HG02981 (cell line): ENCODE results near the gene NEK4.
A peak's percentile ranks its signal among the peaks of the same experiment; 100 is the strongest.

Experiments used
- ATAC-seq: cut with Tn5 transposase; IDR thresholded peaks from one replicate; pipeline ENCODE4 v1.9.1; 2021; ENCODE audit warnings: mild to moderate bottlenecking, moderate library complexity; ENCODE audit not compliant: unreplicated experiment

Gene NEK4

DNA sequence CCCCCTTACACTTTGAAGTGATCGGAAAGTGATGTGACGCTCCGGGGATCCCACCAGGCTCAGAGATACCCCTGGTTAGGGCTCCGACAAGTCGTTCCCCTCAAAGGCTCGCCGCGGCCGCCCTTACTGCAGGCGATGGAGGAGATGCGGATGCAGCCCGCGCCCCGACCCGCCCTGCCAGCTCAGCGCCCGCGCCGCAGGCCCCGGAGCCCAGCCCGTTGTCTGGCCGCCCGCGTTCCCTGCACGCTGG, 65.4 kb downstream of the NEK4 start:
- no peak for ATAC-seq

DNA sequence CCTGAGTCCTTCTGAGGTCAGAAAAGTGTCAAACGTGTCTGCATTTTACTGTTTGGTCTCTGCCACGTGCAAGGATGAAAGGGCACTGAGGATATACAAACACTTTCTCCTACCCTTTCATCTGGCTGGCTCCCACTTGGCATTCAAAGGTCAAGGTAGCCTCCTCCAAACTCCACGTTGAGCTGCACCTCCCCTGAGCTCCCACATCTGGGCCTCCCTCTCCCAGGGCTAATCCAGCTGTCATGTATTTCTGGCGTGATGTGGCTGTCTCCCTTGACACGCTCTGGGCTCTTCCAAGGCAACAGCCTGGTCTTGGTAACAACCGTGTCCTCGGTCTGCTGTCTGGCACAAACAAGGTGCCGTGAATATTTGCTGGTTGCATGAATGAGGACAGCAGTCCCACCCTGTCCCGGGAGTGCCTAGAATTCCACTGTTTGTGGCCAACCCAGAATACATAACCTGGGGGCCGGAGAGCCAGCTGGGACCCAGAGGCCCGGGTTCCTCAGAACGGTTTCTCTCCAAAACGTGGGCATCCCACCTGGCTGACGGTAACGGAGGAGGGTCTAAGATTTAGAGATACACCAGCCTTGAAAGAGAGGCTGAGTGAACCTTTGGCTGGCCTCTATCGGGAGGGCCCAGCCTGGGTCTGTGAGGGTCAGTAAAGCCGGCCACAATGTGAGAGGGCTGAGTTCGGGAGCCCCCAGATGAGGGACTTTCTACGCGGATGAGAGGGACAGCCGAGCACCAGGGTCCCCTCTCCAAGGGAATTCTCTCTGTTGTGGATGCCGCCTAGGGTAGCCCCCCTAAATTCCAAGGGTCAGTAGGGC, 65.9 kb downstream of the NEK4 start:
- ATAC-seq, result no peak

DNA sequence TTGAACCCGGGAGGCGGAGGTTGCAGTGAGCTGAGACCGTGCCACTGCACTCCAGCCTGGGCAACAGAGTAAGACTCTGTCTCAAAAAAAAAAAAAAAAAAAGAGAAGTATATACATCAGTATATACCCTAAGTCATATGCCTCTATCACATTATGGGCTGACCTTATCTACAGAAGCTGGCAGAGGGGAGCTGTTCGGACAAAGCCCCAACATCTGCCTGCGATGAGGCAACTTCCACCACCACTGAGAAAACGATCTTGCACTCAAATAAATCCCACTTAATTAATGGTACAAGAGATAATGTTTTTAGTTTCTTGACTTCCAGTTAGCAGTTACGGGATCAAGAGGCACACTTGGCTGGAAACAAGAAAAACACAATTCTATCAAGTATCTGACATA, 67.4 kb downstream of the NEK4 start:
- no peak for ATAC-seq

DNA sequence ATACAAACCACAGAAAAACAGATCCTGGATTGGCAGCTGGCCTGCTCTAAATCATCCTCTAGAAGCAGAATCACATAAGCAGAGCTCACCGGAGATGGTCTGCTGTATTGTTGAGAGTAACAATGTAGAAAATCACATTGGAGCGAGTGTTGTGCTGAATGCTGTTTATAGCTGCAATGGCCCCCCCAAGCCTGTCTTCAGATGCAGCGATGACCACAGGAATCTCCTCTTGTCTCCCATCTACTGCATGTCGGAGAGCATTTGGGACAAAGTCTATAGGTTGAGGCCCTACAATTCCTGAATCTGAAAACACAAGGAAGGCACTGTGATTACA, 73.1 kb downstream of the NEK4 start:
- ATAC-seq, result no peak

DNA sequence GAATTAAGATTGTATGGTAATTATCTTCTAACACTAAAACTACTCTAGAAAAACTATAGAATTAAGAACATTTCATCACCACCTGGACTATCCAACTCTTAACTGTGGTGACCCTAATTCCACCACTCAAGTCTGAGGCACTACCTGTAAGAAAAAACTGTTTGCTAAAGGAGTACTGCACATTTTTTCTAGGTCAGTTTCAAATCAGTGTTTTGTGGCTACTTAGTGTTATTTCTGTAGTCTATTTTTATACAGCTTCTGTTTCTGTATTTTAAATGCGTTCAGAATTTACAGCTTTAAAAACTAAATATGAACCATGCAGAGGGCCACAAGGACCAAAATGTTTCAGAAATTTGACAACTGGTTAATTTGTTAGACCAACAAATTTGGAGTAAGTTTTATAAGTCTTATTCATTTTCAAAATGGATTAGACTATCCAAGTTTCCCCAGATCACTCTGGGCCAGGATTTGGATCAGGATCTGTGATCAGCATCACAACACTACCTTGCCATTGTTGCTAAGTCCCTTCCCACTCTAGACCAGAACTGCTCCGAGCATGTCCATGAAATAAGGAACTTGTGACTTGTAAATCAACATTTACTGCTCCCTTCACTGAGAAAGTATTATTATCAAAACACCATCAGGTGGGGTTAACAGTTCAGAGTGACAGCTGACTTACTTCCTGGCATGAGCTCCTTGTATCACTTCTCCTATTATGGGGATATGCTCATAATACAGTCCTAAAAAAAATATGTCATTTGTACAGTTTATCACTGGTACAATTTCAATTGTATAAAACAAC, 73.7 kb downstream of the NEK4 start:
- no peak for ATAC-seq

DNA sequence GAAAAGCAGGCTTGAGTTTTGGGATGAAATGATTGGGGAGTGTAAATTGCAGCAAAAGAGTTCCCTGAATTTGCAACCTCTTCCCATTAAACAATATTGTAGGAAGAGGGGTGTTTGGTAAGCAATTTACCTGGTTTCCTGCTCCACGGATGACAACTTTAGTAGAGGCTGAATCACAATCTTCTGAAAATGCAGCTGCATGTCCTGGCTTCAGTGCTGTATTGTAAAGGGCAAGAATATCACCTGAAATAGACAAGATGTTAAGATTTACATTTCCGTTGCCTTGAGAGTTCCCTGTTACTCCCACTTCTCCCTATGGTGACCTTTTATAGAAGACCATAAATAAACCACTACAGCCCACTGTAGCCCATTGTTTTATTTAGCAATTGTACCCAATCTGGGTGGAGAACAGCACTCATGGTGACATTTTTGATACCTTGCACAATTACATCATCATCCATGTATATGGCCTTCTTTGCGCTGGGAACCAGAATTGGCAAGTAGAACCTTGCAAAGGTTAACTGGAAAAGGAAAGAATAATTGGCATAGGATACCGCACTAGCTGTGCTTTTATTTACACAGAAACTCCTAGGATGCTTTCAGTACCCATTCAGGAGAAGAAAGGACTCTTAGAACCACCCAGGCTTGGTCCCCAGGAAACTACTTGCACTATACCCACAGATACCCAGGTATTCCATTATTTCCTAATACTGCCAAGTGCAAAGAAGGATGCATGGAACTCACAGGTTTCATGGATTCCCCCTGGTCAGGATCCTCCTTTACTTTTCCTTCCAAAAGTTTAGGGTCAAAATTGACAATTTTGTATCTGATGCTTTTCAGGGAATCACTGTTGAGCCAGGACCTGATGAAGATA, 74.7 kb downstream of the NEK4 start:
- ATAC-seq, result no peak

DNA sequence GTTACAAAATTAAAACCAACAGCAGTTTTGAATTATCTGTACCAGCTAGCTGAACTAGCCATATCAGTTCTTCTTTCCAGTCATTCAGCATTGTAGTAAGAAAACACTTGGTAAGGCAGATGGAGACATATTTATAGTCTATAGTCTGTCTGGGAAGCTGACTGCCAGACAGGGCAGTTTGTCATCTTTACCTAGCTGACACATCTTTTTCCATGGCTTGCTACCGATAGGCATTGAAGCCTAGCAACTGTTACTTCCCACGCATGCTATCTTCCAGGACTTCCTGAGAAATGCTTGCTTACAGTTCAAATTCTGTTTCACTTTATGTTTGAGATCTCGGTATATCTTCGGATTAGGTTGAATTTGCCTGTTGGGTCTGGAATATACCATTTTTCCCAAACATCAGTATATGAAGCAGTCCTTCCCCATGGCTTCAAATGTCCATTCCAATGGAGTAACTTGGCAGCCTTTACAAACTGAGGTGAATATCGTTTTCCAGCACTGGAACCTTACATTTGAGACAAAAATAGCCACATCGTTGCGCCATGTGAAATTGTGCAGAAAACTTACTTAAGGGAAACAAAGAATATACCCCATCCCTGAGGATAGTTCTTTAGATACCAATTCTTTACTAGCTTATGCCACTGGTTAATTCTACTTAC, 76.1 kb downstream of the NEK4 start:
- ATAC-seq, result no peak

DNA sequence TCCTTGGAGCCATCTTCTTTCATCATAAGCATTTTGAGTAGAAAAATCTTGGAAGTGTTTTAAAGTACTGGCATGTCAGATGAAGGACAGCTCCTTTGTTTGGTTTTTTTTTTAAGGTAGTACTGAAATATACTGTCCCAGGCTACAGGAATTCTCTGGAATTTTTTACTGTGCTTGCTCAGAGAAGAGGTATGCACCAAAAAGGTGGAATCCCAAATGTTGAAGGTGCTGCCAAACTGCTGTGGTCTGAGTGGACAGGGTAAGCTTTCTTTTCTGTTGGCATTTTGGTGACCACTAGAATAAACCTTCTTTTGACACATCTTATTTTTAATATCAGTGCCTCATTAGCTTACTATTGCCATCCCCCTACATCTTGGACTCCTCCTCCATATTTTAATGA, 77.7 kb downstream of the NEK4 start:
- no peak for ATAC-seq

DNA sequence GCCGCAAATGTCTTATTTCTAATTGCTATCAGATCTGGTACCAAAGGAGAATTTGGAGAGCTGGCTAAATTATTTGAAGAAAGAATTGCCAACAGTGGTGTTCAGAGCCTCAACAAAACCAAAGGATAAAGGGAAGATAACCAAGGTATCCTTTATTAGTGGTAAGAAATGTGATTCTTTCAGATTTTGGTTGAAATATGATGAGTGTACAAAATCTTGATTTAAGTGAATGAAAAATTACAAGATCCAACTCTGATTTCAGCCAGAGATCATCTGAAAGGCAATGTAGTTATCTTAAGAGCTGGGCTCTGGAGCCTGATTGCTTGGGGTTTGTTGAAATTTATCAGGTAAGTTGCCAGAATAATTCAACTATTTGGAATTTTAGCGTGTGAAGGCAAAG, 80.2 kb downstream of the NEK4 start:
- ATAC-seq, result no peak

DNA sequence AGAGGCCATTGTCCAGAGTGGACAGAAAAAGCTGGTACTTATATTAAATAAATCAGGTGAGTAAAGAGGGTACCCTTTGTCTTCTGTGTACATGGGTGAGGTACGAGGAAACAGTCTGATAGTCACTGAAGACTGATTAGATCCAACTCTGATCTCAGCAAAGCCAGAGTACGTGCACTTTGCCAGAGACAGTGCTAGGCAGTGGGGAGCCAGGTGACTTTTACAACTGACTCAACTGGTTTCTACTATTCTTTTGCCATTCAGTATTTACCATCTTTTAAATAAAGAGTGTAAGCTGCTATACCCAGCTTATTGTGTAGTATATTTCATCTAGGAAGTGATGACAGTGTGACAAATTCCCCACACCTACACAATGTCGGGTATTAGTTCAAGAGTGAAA, 81.6 kb downstream of the NEK4 start:
- ATAC-seq, result no peak

DNA sequence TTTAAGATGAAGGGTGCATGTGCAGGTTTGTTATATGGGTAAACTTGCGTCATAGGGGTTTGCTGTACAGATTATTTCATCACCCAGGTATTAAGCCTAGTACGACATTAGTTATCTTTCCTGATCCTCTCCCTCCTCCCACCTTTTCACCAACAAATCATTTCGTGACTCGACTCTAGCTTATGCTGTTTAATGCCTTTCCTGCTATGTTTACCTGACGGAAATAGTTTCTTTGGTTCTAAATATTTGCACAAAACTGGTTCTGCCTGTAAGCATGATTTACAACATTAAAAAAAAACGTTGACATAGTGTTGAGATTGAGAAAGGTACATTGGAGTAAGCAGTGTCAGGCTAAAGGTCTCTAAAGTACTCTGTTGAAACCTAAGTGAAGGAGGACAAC, 82.5 kb downstream of the NEK4 start:
- no peak for ATAC-seq

DNA sequence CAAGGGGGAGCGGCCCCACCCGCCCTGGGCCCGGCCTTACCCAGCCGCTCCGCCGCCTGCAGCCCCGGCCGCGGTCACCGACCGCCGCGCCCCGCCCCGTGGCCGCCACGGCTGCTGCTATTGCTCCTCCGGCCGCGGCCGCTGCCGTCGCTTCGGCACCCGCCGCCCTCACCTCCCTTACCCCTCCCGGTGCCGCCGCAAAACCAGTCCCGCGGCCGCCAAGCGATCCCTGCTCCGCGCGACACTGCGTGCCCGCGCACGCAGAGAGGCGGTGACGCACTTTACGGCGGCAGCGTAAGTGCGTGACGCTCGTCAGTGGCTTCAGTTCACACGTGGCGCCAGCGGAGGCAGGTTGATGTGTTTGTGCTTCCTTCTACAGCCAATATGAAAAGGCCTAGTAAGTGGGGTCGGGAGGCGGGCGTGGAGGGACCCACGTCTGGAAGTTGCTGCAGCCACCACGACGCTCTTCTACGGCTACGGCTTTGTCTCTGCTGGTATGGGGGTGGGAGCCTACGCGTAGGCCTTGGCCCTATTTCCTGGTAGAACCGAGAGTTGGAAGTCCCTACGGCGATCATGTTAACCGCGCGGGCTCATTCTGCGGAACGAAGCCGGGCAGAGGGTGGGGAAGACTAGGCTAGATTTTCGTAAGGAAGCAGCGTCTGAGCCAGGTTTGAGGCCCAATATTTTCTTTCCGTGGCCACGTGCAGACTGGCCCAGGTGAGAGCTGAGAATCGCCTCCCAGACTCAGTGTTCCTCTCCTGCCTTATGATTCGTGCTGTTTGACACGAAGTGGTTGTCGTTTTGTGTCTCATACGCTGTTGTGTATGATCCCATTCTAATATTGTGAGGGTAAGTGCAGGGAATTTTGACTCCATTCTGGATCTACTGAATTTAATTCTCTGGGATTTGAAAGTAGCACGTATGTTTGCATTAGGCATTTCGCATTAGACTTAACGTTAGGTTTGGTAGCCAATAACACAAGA, 84.7 kb downstream of the NEK4 start, which contains the start of the genes GNL3 and PBRM1:
Gene GNL3 (plus strand): TSS at position 324 of the 983 bp plus-strand sequence. CDS start 61 bp downstream, at position 385.
Gene PBRM1 (minus strand): TSS at position 205 of the 983 bp plus-strand sequence.
- ATAC-seq, result peak; percentile 67

DNA sequence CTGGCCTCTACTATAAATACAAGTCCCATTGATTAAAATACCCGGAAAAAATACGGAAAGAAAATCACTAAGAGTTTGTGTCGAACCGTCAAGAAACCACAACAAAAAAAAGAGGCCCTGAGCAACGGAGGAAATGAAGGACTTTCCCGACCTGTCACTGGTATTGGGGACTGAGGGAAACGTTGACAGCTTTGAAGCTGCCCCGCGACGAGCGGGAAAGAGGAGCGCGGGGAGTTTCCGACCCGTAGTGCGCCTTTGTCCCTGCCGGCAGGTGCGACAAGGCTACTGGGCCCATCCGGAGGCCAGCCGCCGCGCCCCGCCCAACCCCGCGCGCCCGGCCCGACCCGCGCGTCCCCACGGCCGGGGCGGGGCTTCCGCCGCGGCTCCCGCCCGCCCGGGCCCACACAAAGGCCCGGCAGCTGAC, 85.4 kb downstream of the NEK4 start:
- peak; percentile 68 for ATAC-seq

DNA sequence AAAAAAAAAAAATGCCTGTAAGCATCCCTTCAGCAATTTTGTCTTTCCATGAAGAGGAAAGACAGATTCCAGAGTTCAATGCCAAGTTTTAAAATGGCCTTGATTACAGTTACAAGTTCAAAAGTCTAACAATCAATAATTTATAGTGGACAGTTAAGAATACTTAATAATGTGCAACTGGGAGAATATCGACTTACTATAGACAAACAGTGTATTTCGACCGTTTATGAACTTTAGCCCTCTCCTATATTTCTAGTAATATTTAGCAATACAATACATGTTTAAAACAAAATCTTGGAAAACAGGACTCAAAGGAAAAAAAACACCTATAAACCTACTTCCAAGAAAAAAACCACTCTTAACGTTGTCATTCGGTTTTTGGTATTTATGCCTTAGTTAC, 86.6 kb downstream of the NEK4 start:
- no peak for ATAC-seq

DNA sequence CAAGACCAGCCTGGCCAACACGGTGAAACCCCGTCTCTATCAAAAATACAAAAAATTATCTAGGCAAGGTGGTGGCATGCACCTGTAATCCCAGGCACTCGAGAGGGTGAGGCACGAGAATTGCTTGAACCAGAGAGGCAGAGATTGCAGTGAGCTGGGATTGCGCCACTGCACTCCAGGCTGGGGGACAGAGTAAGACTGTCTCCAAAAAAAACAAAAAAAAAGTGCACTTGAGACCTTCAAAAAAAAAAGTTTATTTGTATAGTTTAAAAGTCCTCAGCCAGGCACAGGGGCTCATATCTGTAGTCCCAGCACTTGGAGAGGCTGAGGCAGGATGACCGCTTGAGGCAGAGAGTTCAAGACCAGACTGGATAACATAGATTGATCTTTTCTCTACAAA, 87.1 kb downstream of the NEK4 start:
- no peak for ATAC-seq

DNA sequence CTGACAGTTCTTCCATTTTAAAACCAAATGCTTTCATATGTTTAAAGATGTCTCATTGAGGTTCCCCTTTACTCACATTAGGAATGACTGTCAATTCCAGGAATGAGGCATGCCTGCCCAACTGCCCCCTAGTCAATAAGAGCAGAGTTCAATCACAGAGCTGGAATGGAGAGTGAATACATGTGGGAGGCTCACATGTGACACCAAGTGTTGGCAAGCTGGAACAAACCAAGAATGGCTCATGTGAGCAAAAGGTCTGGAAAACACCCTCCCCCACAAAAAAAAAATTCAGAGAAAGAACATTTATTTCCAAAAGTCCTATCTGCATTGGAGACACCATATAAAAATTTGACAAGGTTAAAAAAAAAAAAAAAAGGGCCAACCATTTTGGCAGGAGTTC, 88.7 kb downstream of the NEK4 start:
- ATAC-seq, result no peak

DNA sequence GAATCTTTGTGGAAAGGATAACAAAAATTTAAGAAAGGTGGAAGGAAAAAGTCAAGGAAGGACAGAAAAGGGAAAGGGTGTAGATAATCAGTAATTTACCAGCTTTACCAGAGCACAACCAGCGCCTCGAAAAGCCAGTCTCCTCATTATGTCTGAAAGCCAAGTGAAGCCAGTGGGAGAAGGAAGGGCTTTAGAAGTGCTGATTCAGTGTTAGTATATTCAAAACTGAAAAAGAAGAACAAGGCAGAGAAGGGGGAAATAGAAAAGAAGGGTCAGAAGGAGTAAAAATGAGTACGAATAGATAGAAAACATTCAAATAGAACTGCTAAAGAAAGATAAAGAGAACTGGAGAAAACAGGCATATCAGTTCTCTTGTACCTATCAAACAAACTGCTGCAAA, 89.1 kb downstream of the NEK4 start:
- no peak for ATAC-seq

DNA sequence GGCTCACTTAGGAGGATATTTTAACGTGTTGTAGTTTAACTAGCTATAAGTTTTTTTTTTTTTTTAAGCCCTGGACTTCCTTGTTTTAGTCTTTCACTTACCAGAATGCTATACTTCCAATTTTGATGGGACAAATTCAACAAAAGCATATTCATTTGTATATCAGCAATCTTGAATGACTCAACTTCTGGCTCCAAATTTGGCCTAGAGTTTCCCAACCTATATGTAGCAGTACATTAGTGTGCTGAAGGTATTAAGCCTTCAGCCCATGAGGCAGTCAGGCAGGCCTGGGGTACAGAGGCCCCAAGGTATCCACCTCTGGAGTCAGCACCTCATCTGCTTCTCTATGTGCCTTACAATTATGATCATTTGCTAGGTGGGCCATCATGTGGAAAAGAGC, 90.9 kb downstream of the NEK4 start:
- ATAC-seq, result no peak

DNA sequence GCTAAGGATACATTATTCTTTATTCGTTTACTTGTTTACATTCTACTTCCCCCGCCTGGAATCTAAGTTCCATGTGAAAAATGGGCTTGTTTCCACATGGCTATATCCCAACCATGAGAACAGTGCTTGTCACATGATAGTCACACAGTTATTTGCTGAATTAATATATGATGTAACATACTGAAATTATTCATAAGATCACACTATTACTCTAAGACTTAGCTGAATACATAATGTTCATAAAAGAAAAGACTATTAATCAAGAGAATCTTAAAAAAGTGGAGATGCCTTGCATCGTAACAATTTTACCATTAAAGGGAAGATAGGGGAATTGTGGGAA, 91.6 kb downstream of the NEK4 start:
- no peak for ATAC-seq
